ENCODE measurements around the gene ZNF462. TPM values are rescaled to one million over a fixed set of nuclear protein-coding genes. Genes with fewer than 3 reads are reported as not detected.

Gene ZNF462
- total RNA-seq, 1 donor from 2014 or later: 0.71 TPM

GRCh38 chr9:107049046-107049802 is 186.3 kb downstream of the ZNF462 start:
- intact Hi-C loops (cut with micrococcal nuclease): loop anchor here (5.0 kb wide), 1 partner anchor 48 kb away; no protein-coding TSS in a partner anchor

DNA sequence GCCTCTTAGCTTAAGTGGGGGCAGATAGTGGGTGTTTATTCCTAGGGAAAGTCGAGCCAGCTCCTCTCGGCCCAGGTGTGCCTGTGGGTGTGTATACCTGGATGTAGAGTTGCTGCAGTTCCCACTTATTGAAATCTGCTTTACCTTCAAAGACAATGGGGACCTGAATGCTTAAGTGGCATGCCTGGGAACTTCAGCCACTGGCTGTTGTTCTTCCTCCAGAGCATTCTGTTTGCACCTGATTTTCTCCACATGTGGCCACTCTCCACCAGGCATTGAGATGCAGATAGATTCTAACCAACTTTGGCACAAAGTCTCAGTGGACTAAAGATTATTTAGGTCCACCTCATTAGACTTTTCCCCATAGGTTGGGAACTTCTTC is 186.8 kb downstream of the ZNF462 start:
- intact Hi-C loops (cut with micrococcal nuclease): loop anchor here (5.0 kb wide), 1 partner anchor 48 kb away; no protein-coding TSS in a partner anchor

- intact Hi-C loops (cut with micrococcal nuclease): no loop called here
Measured at GRCh38 chr9:107051392-107051791, 188.4 kb downstream of the ZNF462 start.

GRCh38 chr9:107054146-107054545 is 191.2 kb downstream of the ZNF462 start:
- intact Hi-C loops (cut with micrococcal nuclease): no loop called here

DNA sequence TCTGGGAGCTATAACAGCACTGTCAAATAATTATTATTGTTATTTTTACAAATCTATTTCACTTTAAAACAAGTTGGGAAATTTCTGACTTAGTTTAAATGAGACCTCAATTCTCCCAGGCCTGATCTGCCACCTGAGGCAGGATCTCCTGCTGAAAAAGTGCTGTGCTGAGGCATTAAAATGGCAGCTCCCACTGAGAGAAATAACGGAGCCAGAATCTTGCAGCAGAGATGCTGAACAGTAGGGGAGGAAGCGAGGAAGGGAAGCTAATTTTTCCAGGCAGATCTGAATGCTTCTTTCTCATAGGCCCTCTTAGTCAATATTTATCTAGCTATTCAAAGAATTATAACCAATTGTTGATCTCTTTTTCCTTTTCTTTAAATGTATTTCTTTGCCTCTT is 196.3 kb downstream of the ZNF462 start:
- intact Hi-C loops (cut with micrococcal nuclease): no loop called here

DNA sequence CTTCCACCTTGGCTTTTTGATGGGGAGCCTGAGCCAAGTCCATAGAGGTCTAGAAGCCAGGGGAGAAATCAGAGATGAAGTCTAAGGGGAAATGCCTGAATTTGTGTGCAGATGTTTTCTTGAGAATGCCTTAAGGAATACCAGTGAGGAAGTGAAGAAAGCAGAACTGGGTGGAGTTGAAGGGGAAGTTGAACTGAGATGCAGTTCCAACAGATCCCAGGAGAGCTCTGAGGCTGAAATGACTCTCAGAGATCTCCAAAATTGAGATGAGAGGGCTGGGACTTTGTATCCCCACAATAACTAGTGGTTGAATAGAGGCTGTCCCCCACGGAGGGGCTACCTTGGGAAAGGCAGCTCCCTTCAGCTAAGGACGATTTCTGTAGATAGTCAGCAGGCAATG is 197.1 kb downstream of the ZNF462 start:
- intact Hi-C loops (cut with micrococcal nuclease): no loop called here
